ENCODE measurements around the gene DNMT3B. TPM values are rescaled to one million over a fixed set of nuclear protein-coding genes. Genes with fewer than 3 reads are reported as not detected.

DNMT3B gene
- total and polyA plus RNA-seq, 2 experiments from 2014 or later = 711 to 2,222 TPM

- TF ChIP-seq REST (IDR thresholded peaks at IDR 0.05; ENCODE audit: unreplicated experiment) = no peak
- TF ChIP-seq JUNB (IDR thresholded peaks at IDR 0.05; ENCODE audit: unreplicated experiment) = no peak
- TF ChIP-seq EZH2phosphoT487 (IDR thresholded peaks at IDR 0.05; ENCODE audit: unreplicated experiment) = no peak
- no peak for TF ChIP-seq EZH2 (IDR thresholded peaks at IDR 0.05; ENCODE audit: low read depth, unreplicated experiment)
- TF ChIP-seq ZNF114 (CRISPR knock-in tag; IDR thresholded peaks at IDR 0.05) = no peak
- no peak for TF ChIP-seq POLR2AphosphoS5 (IDR thresholded peaks at IDR 0.05; ENCODE audit: low read depth)
- TF ChIP-seq ZNF331 (CRISPR knock-in tag; IDR thresholded peaks at IDR 0.05; ENCODE audit: low read depth) = no peak
- TF ChIP-seq NANOG (IDR thresholded peaks at IDR 0.05; ENCODE audit: borderline replicate concordance) = no peak
Measured at GRCh38 chr20:32839227-32839981, 77.2 kb downstream of the DNMT3B start (continued).

- Histone ChIP-seq H3K79me2 (replicated peaks; ENCODE audit: insufficient read depth) (peaks cover 89% of the 10 kb centered on the region), H3K27me3 (ENCODE audit: insufficient read depth) (no peaks in the 10 kb centered on the region), H3F3A (replicated peaks; ENCODE audit: low read depth) (peaks cover 23% of the 10 kb centered on the region), H3K36me3 (ENCODE audit: insufficient read depth) (peaks cover 48% of the 10 kb centered on the region), H3K4me1 (ENCODE audit: insufficient read depth) (no peaks in the 10 kb centered on the region), H3K4me3 (no peak overlapping the region), H4K20me1 (replicated peaks; ENCODE audit: insufficient read depth) (peaks cover 36% of the 10 kb centered on the region), H2AFZ (no peak overlapping the region), H3K4me2 (no peak overlapping the region), H3K9me2 (ENCODE audit: insufficient read depth) (no peaks in the 10 kb centered on the region), H3K27ac (ENCODE audit: low read depth) (no peak overlapping the region)
- peaks cover 78% of the 10 kb centered on the region for H3K36me3 Mint-ChIP-seq (ENCODE audit: low read depth)
- peaks cover 6% of the 10 kb centered on the region for H3K27me3 Mint-ChIP-seq (ENCODE audit: insufficient read depth, low read depth, poor library complexity)
- DNase-seq (ENCODE audit: low spot score) (no peak), ATAC-seq (no peak)
- no peaks in the 10 kb centered on the region for H3K9me3 Mint-ChIP-seq
- no peak overlapping the region for H3K4me3 Mint-ChIP-seq
- no peak overlapping the region for H3K27ac Mint-ChIP-seq
- peaks cover 3% of the 10 kb centered on the region; the same call in 2 of the 3 replicates for H3K4me1 Mint-ChIP-seq
- TF ChIP-seq ZNF462 (CRISPR knock-in tag; IDR thresholded peaks at IDR 0.05) = no peak
- no peak for TF ChIP-seq CTCF (conservative IDR thresholded peaks at IDR 0.05; ENCODE audit: low read depth in 2 of 2)
- no peak for TF ChIP-seq CREB1 (CRISPR knock-in tag; IDR thresholded peaks at IDR 0.05; ENCODE audit: low read depth)
Measured at GRCh38 chr20:32839982-32840285, 77.7 kb downstream of the DNMT3B start.

Data from GM23338 (cell line).